ENCODE data around the gene MEOX2. TPM values are rescaled to one million over a fixed set of nuclear protein-coding genes. Genes with fewer than 3 reads are reported as not detected.

The MEOX2 gene
- total and polyA plus RNA-seq, 4 donors = 3.0 to 103 (median 13.6) TPM

DNA sequence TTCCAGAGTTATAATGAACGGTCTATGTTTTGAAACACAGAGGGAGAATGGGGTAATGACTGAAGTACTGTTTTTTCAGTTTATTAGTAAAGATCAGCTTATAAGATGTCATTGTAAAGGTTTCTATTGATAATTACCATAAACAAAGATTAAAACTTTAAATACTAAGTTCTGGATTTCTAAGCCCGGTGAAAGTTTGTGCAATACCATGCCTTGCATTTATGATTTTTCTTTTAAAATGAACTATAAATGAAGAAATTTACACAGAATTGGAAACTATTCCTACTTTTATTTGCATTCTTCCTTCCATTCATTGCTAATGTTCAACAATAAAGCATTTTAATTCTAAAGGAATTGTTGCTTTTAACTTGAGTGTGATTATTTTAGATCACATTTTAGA lies 4.9 kb downstream of the MEOX2 start:
- DNase-seq (peak in 2 of 3 donors; percentile 61 to 77), ATAC-seq (ENCODE audit: insufficient read depth, low FRiP score) (no peak)
- H3K27me3 ChIP-seq (ENCODE audit: control insufficient read depth in 3 of 3, insufficient read depth in 3 of 3, low read length in 2 of 3) = peaks cover 0 to 29% (median 0%) of the 10 kb centered on the region in 3 donors
- peaks cover 0 to 56% (median 2%) of the 10 kb centered on the region in 4 donors for H3K36me3 ChIP-seq (ENCODE audit: control insufficient read depth in 4 of 4, insufficient read depth in 4 of 4, low read length in 4 of 4)
- H3K9ac ChIP-seq (ENCODE audit: insufficient read depth in 1 of 2, low read length in 2 of 2) = peak overlapping the region; percentile 46 to 99
- no peak overlapping the region for H3K27ac ChIP-seq (ENCODE audit: low read depth in 1 of 2, low read length in 1 of 2)
- TF ChIP-seq, protein P1, sequence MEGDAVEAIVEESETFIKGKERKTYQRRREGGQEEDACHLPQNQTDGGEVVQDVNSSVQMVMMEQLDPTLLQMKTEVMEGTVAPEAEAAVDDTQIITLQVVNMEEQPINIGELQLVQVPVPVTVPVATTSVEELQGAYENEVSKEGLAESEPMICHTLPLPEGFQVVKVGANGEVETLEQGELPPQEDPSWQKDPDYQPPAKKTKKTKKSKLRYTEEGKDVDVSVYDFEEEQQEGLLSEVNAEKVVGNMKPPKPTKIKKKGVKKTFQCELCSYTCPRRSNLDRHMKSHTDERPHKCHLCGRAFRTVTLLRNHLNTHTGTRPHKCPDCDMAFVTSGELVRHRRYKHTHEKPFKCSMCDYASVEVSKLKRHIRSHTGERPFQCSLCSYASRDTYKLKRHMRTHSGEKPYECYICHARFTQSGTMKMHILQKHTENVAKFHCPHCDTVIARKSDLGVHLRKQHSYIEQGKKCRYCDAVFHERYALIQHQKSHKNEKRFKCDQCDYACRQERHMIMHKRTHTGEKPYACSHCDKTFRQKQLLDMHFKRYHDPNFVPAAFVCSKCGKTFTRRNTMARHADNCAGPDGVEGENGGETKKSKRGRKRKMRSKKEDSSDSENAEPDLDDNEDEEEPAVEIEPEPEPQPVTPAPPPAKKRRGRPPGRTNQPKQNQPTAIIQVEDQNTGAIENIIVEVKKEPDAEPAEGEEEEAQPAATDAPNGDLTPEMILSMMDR (IDR thresholded peaks at IDR 0.05; ENCODE audit: control extremely low read depth, extremely low read depth) = no peak
- no peak overlapping the region for H3K4me3 ChIP-seq
- WGBS, 2 donors = 84% methylated on average over 2 of the region's 2 CpGs
- peaks cover 0 to 11% (median 0%) of the 10 kb centered on the region in 5 donors for H3K4me1 ChIP-seq (ENCODE audit: control insufficient read depth in 5 of 5, insufficient read depth in 5 of 5, low read length in 5 of 5)
- peaks cover 0 to 6% (median 0%) of the 10 kb centered on the region in 4 donors for H3K9me3 ChIP-seq (ENCODE audit: control insufficient read depth in 4 of 4, insufficient read depth in 3 of 4, low read length in 3 of 4)

DNA sequence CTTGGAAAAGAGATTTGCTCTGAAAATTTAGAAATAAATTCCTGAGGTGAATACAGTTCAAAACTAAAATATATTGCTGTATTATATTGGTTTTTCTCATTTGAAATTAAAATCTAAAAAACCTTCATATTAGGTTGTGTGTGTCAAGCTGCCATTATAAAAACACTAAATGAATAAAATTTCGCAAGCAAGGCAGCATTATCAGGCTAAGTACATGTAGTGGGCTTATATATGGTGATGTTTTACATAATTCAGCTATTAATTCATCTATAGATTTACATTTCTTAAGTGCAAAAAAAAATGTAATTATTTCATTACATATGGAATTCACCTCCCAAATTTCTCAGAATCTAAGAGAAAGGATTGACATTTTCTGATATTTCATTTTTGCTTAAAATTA lies 5.3 kb downstream of the MEOX2 start:
- Histone ChIP-seq H3K36me3 (ENCODE audit: control insufficient read depth in 4 of 4, insufficient read depth in 4 of 4, low read length in 4 of 4) (peaks cover 0 to 57% (median 2%) of the 10 kb centered on the region in 4 donors), H3K4me1 (ENCODE audit: control insufficient read depth in 5 of 5, insufficient read depth in 5 of 5, low read length in 5 of 5) (peaks cover 0 to 8% (median 0%) of the 10 kb centered on the region in 5 donors), H3K4me3 (no peak overlapping the region), H3K27ac (ENCODE audit: low read depth in 1 of 2, low read length in 1 of 2) (no peak overlapping the region), H3K9me3 (ENCODE audit: control insufficient read depth in 4 of 4, insufficient read depth in 3 of 4, low read length in 3 of 4) (peaks cover 0 to 6% (median 0%) of the 10 kb centered on the region in 4 donors), H3K27me3 (ENCODE audit: control insufficient read depth in 3 of 3, insufficient read depth in 3 of 3, low read length in 2 of 3) (peaks cover 0 to 25% (median 0%) of the 10 kb centered on the region in 3 donors), H3K9ac (ENCODE audit: insufficient read depth in 1 of 2, low read length in 2 of 2) (peak overlapping the region; percentile 46 to 99)
- ATAC-seq (ENCODE audit: insufficient read depth, low FRiP score) (no peak), DNase-seq (peak in 1 of 3 donors; percentile 74)
- 80 to 82% methylated on average over 1 of the region's 1 CpG for WGBS, 2 donors
- TF ChIP-seq, protein P1 (IDR thresholded peaks at IDR 0.05; ENCODE audit: control extremely low read depth, extremely low read depth) = no peak

DNA sequence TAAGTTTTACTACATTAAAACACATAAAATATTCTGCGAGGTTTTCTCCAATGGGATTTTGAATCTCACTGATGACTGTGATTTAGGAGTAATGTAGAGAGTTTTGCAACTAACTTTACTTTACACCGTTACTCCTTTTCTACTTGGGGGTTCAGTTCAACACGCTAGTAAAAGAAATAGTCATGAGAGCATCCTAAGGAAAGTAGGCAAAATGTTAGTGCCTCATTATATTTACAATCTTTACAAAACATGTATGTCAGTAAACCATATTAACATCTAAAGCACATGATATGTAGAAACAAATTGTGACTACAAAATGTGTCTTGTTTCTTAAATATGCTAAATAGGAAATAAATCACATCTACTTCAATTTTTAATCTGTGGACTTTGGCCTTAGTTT lies 6.0 kb downstream of the MEOX2 start:
- 86 to 94% methylated on average over 3 of the region's 3 CpGs for WGBS, 2 donors
- H3K4me1 ChIP-seq (ENCODE audit: control insufficient read depth in 5 of 5, insufficient read depth in 5 of 5, low read length in 5 of 5) = peaks cover 0 to 8% (median 2%) of the 10 kb centered on the region in 5 donors
- no peak overlapping the region for H3K27ac ChIP-seq (ENCODE audit: low read depth in 1 of 2, low read length in 1 of 2)
- no peak overlapping the region for H3K4me3 ChIP-seq
- TF ChIP-seq, protein P1 (IDR thresholded peaks at IDR 0.05; ENCODE audit: control extremely low read depth, extremely low read depth) = no peak
- peak overlapping the region; percentile 63 to 99 for H3K9ac ChIP-seq (ENCODE audit: insufficient read depth in 1 of 2, low read length in 2 of 2)
- H3K27me3 ChIP-seq (ENCODE audit: control insufficient read depth in 3 of 3, insufficient read depth in 3 of 3, low read length in 2 of 3) = peaks cover 0 to 18% (median 0%) of the 10 kb centered on the region in 3 donors
- peaks cover 0 to 4% (median 0%) of the 10 kb centered on the region in 4 donors for H3K9me3 ChIP-seq (ENCODE audit: control insufficient read depth in 4 of 4, insufficient read depth in 3 of 4, low read length in 3 of 4)
- peak in 2 of 3 donors; percentile 63 to 80 for DNase-seq
- peaks cover 0 to 56% (median 5%) of the 10 kb centered on the region in 4 donors for H3K36me3 ChIP-seq (ENCODE audit: control insufficient read depth in 4 of 4, insufficient read depth in 4 of 4, low read length in 4 of 4)
- no peak for ATAC-seq (ENCODE audit: insufficient read depth, low FRiP score)

Data from lung (tissue), 12 donors.